Measurements from ENCODE around the gene SLC38A3. TPM values are rescaled to one million over a fixed set of nuclear protein-coding genes. Genes with fewer than 3 reads are reported as not detected.

The SLC38A3 gene
- total RNA-seq, 1 donor, result 0.27 TPM

- no peak for DNase-seq (ENCODE audit: low read depth)
- TF ChIP-seq CTCF (IDR thresholded peaks at IDR 0.05; ENCODE audit: insufficient read depth, low read length), result no peak
- no peak overlapping the region for H3K4me3 ChIP-seq (ENCODE audit: low read depth, low read length)
Measured at GRCh38 chr3:50174517-50174895, 30.6 kb upstream of the SLC38A3 start.

DNA sequence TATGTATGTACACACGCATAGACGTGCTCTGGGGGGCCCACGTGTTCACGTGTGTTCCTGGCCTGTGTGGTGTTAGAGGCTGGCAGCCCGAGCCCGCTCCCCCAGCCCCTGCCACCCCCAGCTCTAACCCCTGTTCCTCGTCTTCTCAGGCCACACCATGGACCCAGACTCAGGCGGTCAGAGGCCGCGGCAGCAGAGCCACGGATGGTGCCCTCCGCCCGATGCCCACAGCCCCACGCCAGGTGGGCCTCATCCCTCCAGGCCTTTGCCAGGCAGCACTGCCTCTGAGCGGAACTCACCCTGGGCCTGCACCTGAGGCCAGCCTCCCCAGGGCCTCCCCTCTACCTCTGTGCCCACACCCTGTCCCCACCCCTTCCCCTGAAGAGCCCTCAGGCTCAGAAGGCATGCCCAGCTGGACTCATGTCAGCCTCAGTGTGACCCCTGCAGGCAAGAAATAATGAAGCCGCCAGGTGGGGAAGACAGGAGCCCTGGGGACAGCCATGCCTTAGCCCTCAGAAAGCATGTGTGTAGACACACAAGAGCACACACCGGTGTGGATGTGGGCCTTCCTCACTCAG is 30.0 kb upstream of the SLC38A3 start:
- no peak for TF ChIP-seq CTCF (IDR thresholded peaks at IDR 0.05; ENCODE audit: insufficient read depth, low read length)
- DNase-seq (ENCODE audit: low read depth), result no peak
- no peak overlapping the region for H3K4me3 ChIP-seq (ENCODE audit: low read depth, low read length)

GRCh38 chr3:50177346-50177745 is 27.7 kb upstream of the SLC38A3 start:
- TF ChIP-seq CTCF (IDR thresholded peaks at IDR 0.05; ENCODE audit: insufficient read depth, low read length), result no peak
- H3K4me3 ChIP-seq (ENCODE audit: low read depth, low read length), result no peak overlapping the region
- DNase-seq (ENCODE audit: low read depth), result no peak

GRCh38 chr3:50179710-50180109 is 25.4 kb upstream of the SLC38A3 start:
- no peak for DNase-seq (ENCODE audit: low read depth)
- no peak overlapping the region for H3K4me3 ChIP-seq (ENCODE audit: low read depth, low read length)
- no peak for TF ChIP-seq CTCF (IDR thresholded peaks at IDR 0.05; ENCODE audit: insufficient read depth, low read length)

GRCh38 chr3:50181985-50182384 is 23.1 kb upstream of the SLC38A3 start:
- no peak overlapping the region for H3K4me3 ChIP-seq (ENCODE audit: low read depth, low read length)
- no peak for TF ChIP-seq CTCF (IDR thresholded peaks at IDR 0.05; ENCODE audit: insufficient read depth, low read length)
- DNase-seq (ENCODE audit: low read depth), result no peak

DNA sequence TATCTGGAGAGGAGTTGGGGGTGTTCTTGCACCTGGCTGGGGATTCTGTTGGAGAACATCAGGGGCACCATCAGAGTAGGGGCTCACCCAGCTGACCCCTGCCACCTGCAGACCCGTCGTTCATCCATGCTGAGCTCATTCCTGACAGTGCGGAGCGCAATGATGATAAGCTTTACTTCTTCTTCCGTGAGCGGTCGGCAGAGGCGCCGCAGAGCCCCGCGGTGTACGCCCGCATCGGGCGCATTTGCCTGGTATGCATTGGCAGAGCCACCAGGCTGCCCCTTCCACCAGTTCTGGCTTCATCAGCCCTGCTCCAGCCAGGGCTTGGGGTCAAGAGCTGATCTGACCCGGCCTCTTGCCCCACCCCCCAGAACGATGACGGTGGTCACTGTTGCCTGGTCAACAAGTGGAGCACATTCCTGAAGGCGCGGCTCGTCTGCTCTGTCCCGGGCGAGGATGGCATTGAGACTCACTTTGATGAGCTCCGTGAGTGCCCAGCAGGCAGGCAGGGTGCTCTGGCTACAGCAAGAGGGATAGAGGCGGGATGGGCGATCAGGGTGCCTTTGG is 22.5 kb upstream of the SLC38A3 start:
- H3K4me3 ChIP-seq (ENCODE audit: low read depth, low read length), result no peak overlapping the region
- DNase-seq (ENCODE audit: low read depth), result no peak
- no peak for TF ChIP-seq CTCF (IDR thresholded peaks at IDR 0.05; ENCODE audit: insufficient read depth, low read length)

- TF ChIP-seq CTCF (IDR thresholded peaks at IDR 0.05; ENCODE audit: insufficient read depth, low read length), result no peak
- no peak for DNase-seq (ENCODE audit: low read depth)
- no peak overlapping the region for H3K4me3 ChIP-seq (ENCODE audit: low read depth, low read length)
Measured at GRCh38 chr3:50183755-50184154, 21.3 kb upstream of the SLC38A3 start.
